ENCODE results near the gene TYW1. TPM values are rescaled to one million over a fixed set of nuclear protein-coding genes. Genes with fewer than 3 reads are reported as not detected.
A peak's percentile ranks its signal among the peaks of the same experiment; 100 is the strongest.
"Not testable (repeated sequence)": the region's sequence is repeated elsewhere in the genome, so short reads cannot be mapped to it uniquely, and the experiment has no call there.

TYW1 gene
- total RNA-seq, 1 experiment from 2014 or later, result 15.3 TPM

GRCh38 chr7:67043559-67043930, 46.9 kb downstream of the TYW1 start:
- DNase-seq (ENCODE audit: low spot score); H3K27ac Mint-ChIP-seq; H3K27me3 Mint-ChIP-seq (ENCODE audit: low read depth); H3K9me3 Mint-ChIP-seq; CTCF ChIA-PET; ATAC-seq; H3K4me1 Mint-ChIP-seq; POLR2A ChIA-PET; H3K4me3 Mint-ChIP-seq; H3K36me3 Mint-ChIP-seq: not testable (repeated sequence)

GRCh38 chr7:67045496-67045995, 48.9 kb downstream of the TYW1 start:
- no peak for DNase-seq (ENCODE audit: low spot score)
- Mint-ChIP-seq H3K4me3 (no peak overlapping the region), H3K27me3 (ENCODE audit: low read depth) (no peaks in the 10 kb centered on the region), H3K36me3 (peaks cover 2% of the 10 kb centered on the region; the same call in 1 of the 2 replicates), H3K4me1 (peaks cover 9% of the 10 kb centered on the region), H3K27ac (peak overlapping the region; percentile 44), H3K9me3 (no peaks in the 10 kb centered on the region)
- ATAC-seq, result no peak
- CTCF ChIA-PET, result no interaction called here
- POLR2A ChIA-PET, result no interaction called here
- no peak for TF ChIP-seq ZBTB21 (CRISPR knock-in tag; IDR thresholded peaks at IDR 0.05; ENCODE audit: borderline replicate concordance)
- TF ChIP-seq PRRX2 (CRISPR knock-in tag; IDR thresholded peaks at IDR 0.05), result no peak
- TF ChIP-seq RORB (CRISPR knock-in tag; IDR thresholded peaks at IDR 0.05), result no peak
- no peak for TF ChIP-seq RELA (CRISPR knock-in tag; IDR thresholded peaks at IDR 0.05; ENCODE audit: borderline replicate concordance)
- no peak for TF ChIP-seq CBFB (CRISPR knock-in tag; IDR thresholded peaks at IDR 0.05; ENCODE audit: low read depth)
- no peak for TF ChIP-seq USF2 (CRISPR knock-in tag; IDR thresholded peaks at IDR 0.05)
- no peak for TF ChIP-seq ZNF281 (CRISPR knock-in tag; IDR thresholded peaks at IDR 0.05)
- TF ChIP-seq ZBTB43 (CRISPR knock-in tag; IDR thresholded peaks at IDR 0.05), result no peak
- TF ChIP-seq NFE2L1 (CRISPR knock-in tag; IDR thresholded peaks at IDR 0.05), result no peak
- no peak for TF ChIP-seq ATF6 (CRISPR knock-in tag; IDR thresholded peaks at IDR 0.05)
- no peak for TF ChIP-seq CDX4 (CRISPR knock-in tag; IDR thresholded peaks at IDR 0.05; ENCODE audit: borderline replicate concordance)
- TF ChIP-seq AR (CRISPR knock-in tag; IDR thresholded peaks at IDR 0.05), result no peak
- TF ChIP-seq AFF4 (CRISPR knock-in tag; IDR thresholded peaks at IDR 0.05; ENCODE audit: borderline replicate concordance), result no peak
- no peak for TF ChIP-seq GRHL2 (CRISPR knock-in tag; IDR thresholded peaks at IDR 0.05; ENCODE audit: insufficient replicate concordance, severe bottlenecking)
- TF ChIP-seq E2F5 (CRISPR knock-in tag; IDR thresholded peaks at IDR 0.05), result no peak
- no peak for TF ChIP-seq ATF3 (CRISPR knock-in tag; conservative IDR thresholded peaks at IDR 0.05)
- TF ChIP-seq ELF4 (CRISPR knock-in tag; IDR thresholded peaks at IDR 0.05; ENCODE audit: low read depth), result no peak
